Gastroesophageal sphincter (tissue), 3 donors: ENCODE results near the gene OR52N2.

ENCODE experiments used
- CTCF ChIP-seq, 4 experiments: fragments of 200-600 bp in 2 of 4; fragments of 450-650 bp in 2 of 4; sonication (generic) in 1 of 4; IDR thresholded peaks; one replicate each; pipeline ENCODE4 v1.5.1; 2017 to 2019; ENCODE audit warnings: antibody characterized with exemption in 4 of 4, mild to moderate bottlenecking in 2 of 4, moderate library complexity in 2 of 4
- POLR2A ChIP-seq, 2 donors: fragments of 450-650 bp; IDR thresholded peaks; one replicate each; pipeline ENCODE4 v1.6.1; 2017; ENCODE audit warnings: antibody characterized with exemption in 2 of 2, mild to moderate bottlenecking in 2 of 2, moderate library complexity in 1 of 2

DNA sequence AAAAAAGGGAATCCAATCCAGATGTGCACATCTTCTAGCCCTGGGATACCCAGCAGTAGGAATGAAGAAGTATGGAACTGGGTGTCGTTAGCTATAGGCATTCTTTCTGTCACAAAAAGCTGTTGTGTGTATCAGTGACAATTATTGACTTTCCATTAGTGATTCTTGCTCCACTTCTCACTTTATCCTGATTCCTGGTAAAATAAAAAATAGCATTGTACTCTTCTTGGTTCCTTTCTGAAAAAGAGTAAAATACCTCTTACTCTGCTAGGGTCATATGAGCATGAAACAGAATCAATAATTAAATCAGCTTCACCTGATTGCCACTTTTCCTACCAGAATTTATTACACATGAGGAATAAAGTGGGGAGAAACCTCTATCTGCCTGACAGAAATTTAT lies 33.1 kb downstream of the OR52N2 start, which contains the start of gene OR52E6:
- no peak for TF ChIP-seq CTCF (IDR thresholded peaks at IDR 0.05)
- TF ChIP-seq POLR2A (IDR thresholded peaks at IDR 0.05), result no peak
